Thyroid gland (tissue), 4 donors: ENCODE measurements around the gene SERTAD4.

Experiments used
- POLR2A ChIP-seq, 2 donors: fragments of 450-650 bp; IDR thresholded peaks; one replicate each; pipeline ENCODE4 v1.6.1; 2017; ENCODE audit warnings: antibody characterized with exemption in 2 of 2, mild to moderate bottlenecking in 2 of 2, moderate library complexity in 1 of 2
- TF ChIP-seq, protein P1 (sequence below), 6 experiments: fragments of 200-600 bp in 3 of 6; fragments of 450-650 bp in 3 of 6; sonication (generic) in 3 of 6; IDR thresholded peaks; one replicate each; pipeline ENCODE4 v1.5.1; 2016 to 2019; ENCODE audit warnings: antibody characterized with exemption in 6 of 6, mild to moderate bottlenecking in 2 of 6, inconsistent platforms in 1 of 6, moderate library complexity in 1 of 6

DNA sequence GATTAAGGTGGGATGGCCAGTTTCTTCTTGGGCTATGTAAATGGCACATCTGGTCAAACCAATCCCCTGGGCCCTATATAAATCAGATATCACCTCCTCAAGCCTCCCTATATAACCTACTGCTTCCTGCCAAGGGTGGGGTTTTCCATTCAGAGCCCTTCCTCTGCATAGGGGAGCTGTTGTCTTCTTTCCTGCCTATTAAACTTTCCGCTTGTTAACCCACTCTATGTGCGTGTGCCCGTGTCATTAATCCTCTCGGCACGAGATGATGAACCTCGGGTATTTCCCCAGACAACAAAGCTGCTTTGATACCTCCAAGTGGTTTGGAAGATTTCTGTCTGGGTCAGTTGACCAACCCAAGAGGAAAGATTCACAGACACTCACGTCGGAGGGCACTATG, 19.3 kb upstream of the SERTAD4 start:
- no peak for TF ChIP-seq POLR2A (IDR thresholded peaks at IDR 0.05)
- TF ChIP-seq, protein P1, sequence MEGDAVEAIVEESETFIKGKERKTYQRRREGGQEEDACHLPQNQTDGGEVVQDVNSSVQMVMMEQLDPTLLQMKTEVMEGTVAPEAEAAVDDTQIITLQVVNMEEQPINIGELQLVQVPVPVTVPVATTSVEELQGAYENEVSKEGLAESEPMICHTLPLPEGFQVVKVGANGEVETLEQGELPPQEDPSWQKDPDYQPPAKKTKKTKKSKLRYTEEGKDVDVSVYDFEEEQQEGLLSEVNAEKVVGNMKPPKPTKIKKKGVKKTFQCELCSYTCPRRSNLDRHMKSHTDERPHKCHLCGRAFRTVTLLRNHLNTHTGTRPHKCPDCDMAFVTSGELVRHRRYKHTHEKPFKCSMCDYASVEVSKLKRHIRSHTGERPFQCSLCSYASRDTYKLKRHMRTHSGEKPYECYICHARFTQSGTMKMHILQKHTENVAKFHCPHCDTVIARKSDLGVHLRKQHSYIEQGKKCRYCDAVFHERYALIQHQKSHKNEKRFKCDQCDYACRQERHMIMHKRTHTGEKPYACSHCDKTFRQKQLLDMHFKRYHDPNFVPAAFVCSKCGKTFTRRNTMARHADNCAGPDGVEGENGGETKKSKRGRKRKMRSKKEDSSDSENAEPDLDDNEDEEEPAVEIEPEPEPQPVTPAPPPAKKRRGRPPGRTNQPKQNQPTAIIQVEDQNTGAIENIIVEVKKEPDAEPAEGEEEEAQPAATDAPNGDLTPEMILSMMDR (IDR thresholded peaks at IDR 0.05): no peak
